Measurements from ENCODE around the gene DHX9.

GRCh38 chr1:182875889-182876288, 36.7 kb downstream of the DHX9 start:
- no peak for TF ChIP-seq YY1 (IDR thresholded peaks at IDR 0.05; ENCODE audit: extremely low read depth, insufficient replicate concordance, low read depth, low read length)
- no peak for TF ChIP-seq CTCF (IDR thresholded peaks at IDR 0.05 in 2 of 3, conservative IDR thresholded peaks at IDR 0.05 in 1 of 3; ENCODE audit: borderline replicate concordance in 1 of 3, insufficient read depth in 1 of 3, low read depth in 2 of 3, low read length in 2 of 3)
- TF ChIP-seq POLR2A (IDR thresholded peaks at IDR 0.05; ENCODE audit: borderline replicate concordance, extremely low read depth, insufficient read depth, insufficient read length) = no peak
- no peak for TF ChIP-seq EZH2 (IDR thresholded peaks at IDR 0.05)
- TF ChIP-seq REST (IDR thresholded peaks at IDR 0.05; ENCODE audit: low read depth) = no peak
- TF ChIP-seq ATF3 (IDR thresholded peaks at IDR 0.05) = no peak
- TF ChIP-seq MAX (IDR thresholded peaks at IDR 0.05) = no peak
- no peak for TF ChIP-seq POLR2AphosphoS5 (IDR thresholded peaks at IDR 0.05; ENCODE audit: low read depth, low read length)
- TF ChIP-seq SIN3A (IDR thresholded peaks at IDR 0.05; ENCODE audit: low read depth) = no peak
- TF ChIP-seq ZNF274 (IDR thresholded peaks at IDR 0.05; ENCODE audit: low read depth, low read length) = no peak
- no peak for TF ChIP-seq TCF7L2 (IDR thresholded peaks at IDR 0.05; ENCODE audit: borderline replicate concordance, extremely low read depth, insufficient read depth, insufficient read length)

All from HCT116 (cell line).